ENCODE data around the gene PRSS12. TPM values are rescaled to one million over a fixed set of nuclear protein-coding genes. Genes with fewer than 3 reads are reported as not detected.

The PRSS12 gene
- total and polyA plus RNA-seq, 11 donors, result 0.01 to 0.14 (median 0.08) TPM; not detected in 8

DNA sequence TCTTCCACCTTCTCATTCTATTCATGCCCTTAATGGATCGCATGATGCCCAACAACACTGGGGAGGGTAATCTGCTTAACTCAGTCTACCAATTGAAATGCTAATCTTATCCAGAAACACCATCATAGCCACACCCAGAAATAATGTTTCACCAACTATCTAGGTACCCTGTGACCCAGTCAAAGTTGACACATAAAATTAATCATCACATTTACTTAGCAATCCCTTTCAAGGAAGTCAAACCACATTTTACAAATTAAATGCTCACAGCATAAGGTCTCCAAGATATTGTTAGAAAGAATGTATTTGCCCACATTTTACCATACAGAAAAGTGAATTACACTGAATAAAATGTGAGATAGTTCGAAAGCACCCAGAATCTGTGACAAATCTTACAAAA lies 92.5 kb downstream of the PRSS12 start:
- WGBS, 4 donors, result 84 to 95% (median 89%) methylated on average over 2 of the region's 2 CpGs
- Histone ChIP-seq H3K9me3 (no peaks in the 10 kb centered on the region), H3K4me1 (peaks cover 0 to 3% (median 0%) of the 10 kb centered on the region in 12 donors), H3K36me3 (no peaks in the 10 kb centered on the region), H3K27me3 (peaks cover 0 to 23% (median 5%) of the 10 kb centered on the region in 9 donors), H3K27ac (no peak overlapping the region), H3K4me3 (no peak overlapping the region)
- intact Hi-C loops (cut with DNase I), result no loop called here
- DNase-seq (no peak), ATAC-seq (no peak)
- TF ChIP-seq CTCF (IDR thresholded peaks at IDR 0.05), result no peak
- TF ChIP-seq POLR2A (IDR thresholded peaks at IDR 0.05), result no peak

DNA sequence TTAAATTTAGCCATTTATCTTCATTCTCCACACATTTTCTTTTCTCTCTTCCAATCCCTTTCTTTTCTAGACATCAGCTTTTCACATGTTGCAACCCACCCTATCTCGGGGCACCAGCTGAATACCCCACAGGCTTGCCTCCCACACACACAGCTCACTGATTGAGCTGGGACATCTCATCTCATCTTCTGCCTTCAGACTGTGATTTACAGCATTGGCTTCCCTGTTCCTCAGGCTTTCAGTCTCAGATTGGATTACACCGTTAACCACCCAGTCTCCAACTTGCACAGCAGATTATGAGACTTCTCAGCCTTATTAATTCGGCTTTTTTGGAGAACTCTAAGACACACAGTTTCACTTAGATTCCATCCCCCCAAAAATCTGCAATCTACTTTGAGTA lies 93.7 kb downstream of the PRSS12 start:
- Histone ChIP-seq H3K4me1 (no peaks in the 10 kb centered on the region), H3K4me3 (no peak overlapping the region), H3K27ac (no peak overlapping the region), H3K36me3 (no peaks in the 10 kb centered on the region), H3K9me3 (no peaks in the 10 kb centered on the region), H3K27me3 (peaks cover 0 to 13% (median 3%) of the 10 kb centered on the region in 9 donors)
- no peak for ATAC-seq
- intact Hi-C loops (cut with DNase I), result no loop called here
- 70 to 80% (median 76%) methylated on average over 3 of the region's 3 CpGs for WGBS, 4 donors
- DNase-seq, result no peak
- TF ChIP-seq POLR2A (IDR thresholded peaks at IDR 0.05) (no peak), CTCF (IDR thresholded peaks at IDR 0.05) (no peak)

- H3K9me3 ChIP-seq, result peaks cover 0 to 12% (median 2%) of the 10 kb centered on the region in 12 donors
- no peak overlapping the region for H3K4me3 ChIP-seq
- intact Hi-C loops (cut with DNase I), result no loop called here
- peaks cover 0 to 2% (median 0%) of the 10 kb centered on the region in 9 donors for H3K27me3 ChIP-seq
- no peaks in the 10 kb centered on the region for H3K4me1 ChIP-seq
- no peak overlapping the region for H3K27ac ChIP-seq
- no peak for ATAC-seq
- no peak for DNase-seq
- TF ChIP-seq POLR2A (IDR thresholded peaks at IDR 0.05) (no peak), CTCF (IDR thresholded peaks at IDR 0.05) (no peak)
- H3K36me3 ChIP-seq, result no peaks in the 10 kb centered on the region
These were observed 98.4 kb downstream of the PRSS12 start for GRCh38 chr4:118254368-118254767.

DNA sequence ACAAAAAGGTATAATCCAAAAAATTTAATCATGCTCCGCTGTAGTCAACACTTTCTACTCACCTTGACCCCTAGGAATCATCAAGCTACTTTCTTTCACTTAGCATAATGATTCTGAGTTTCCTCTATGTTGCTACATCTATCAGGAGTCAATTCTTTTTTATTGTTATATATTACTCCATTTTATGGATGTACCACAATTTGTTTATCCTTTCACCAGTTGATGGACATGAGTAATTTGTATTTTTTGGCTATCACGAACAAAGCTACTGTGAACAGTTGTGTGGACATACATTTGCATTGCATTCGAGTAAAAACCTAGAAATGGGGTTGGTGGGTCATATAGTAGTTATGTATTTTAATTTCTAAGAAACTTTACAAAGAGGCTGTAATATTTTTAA lies 102.9 kb downstream of the PRSS12 start:
- no peaks in the 10 kb centered on the region for H3K36me3 ChIP-seq
- no peaks in the 10 kb centered on the region for H3K4me1 ChIP-seq
- intact Hi-C loops (cut with DNase I), result no loop called here
- no peak overlapping the region for H3K4me3 ChIP-seq
- no peak for TF ChIP-seq CTCF (IDR thresholded peaks at IDR 0.05)
- TF ChIP-seq POLR2A (IDR thresholded peaks at IDR 0.05), result no peak
- no peak for ATAC-seq
- peaks cover 0 to 12% (median 2%) of the 10 kb centered on the region in 12 donors for H3K9me3 ChIP-seq
- no peak for DNase-seq
- 83 to 87% (median 86%) methylated on average over 3 of the region's 3 CpGs for WGBS, 4 donors
- H3K27me3 ChIP-seq, result no peaks in the 10 kb centered on the region
- H3K27ac ChIP-seq, result no peak overlapping the region
